ENCODE results near the gene SNF8.

Gene SNF8

DNA sequence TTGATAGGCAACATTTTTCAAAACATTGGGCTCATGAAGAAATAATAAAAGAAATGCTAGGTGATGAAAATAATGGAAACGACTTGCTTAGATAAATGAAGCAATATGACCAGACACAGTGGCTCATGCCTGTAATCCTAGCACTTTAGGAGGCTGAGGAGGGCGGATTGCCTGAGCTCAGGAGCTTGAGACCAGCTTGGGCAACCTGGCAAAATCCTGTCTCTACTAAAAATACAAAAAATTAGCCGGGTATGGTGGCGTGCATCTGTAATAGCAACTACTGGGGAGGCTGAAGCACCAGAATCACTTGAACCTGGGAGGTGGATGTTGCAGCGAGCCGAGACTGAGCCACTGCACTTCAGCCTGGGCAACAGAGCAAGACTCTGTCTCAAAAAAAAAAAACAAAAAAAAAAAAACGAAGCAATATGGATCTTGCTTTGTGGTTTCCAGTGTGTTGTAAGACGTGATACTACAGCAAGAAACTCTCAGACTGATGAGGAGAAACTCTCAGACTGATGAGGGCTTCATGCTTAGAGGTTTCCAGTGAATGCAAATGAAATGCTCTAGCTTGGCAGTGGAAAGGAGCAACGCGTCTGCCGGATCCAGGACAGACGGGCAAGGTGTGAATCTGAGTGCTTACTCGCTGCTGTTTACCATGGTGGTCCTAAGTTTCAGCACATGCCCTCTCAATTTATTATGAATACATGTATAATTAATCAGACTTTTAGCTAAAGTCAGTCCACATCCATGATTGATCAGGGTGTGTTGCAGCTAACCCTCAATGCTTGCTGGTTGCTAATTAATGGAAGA is 41.0 kb upstream of the SNF8 start:
- peaks cover 0 to 5% (median 0%) of the 10 kb centered on the region in 5 experiments for H3K9me3 ChIP-seq (ENCODE audit: control extremely low read depth in 1 of 5, control insufficient read depth in 4 of 5, insufficient read depth in 2 of 5, low read depth in 1 of 5, low read length in 4 of 5)
- ChIA-PET CTCF (no interaction called here), POLR2A (no interaction called here)
- no peak overlapping the region for H3K4me3 ChIP-seq (ENCODE audit: control insufficient read depth in 1 of 7, extremely low read depth in 1 of 7, insufficient read depth in 4 of 7, low read depth in 2 of 7, low read length in 6 of 7)
- H3K27me3 ChIP-seq (replicated peaks in 2 of 5; ENCODE audit: control insufficient read depth in 4 of 5, insufficient read depth in 5 of 5, low read length in 4 of 5), result peaks cover 2 to 45% (median 18%) of the 10 kb centered on the region in 5 experiments
- H3K4me1 ChIP-seq (ENCODE audit: control extremely low read depth in 1 of 4, control insufficient read depth in 4 of 4, insufficient read depth in 4 of 4, low read length in 3 of 4), result no peaks in the 10 kb centered on the region
- DNase-seq, result no peak
- H3K27ac ChIP-seq (ENCODE audit: insufficient read depth in 1 of 2, low read depth in 1 of 2, low read length in 2 of 2, poor library complexity in 1 of 2, severe bottlenecking in 2 of 2), result no peak overlapping the region
- 89% methylated on average over 8 of the region's 13 CpGs for WGBS (ENCODE audit: insufficient coverage)
- H3K36me3 ChIP-seq (ENCODE audit: control insufficient read depth in 4 of 4, insufficient read depth in 4 of 4, low read length in 3 of 4), result no peaks in the 10 kb centered on the region

DNA sequence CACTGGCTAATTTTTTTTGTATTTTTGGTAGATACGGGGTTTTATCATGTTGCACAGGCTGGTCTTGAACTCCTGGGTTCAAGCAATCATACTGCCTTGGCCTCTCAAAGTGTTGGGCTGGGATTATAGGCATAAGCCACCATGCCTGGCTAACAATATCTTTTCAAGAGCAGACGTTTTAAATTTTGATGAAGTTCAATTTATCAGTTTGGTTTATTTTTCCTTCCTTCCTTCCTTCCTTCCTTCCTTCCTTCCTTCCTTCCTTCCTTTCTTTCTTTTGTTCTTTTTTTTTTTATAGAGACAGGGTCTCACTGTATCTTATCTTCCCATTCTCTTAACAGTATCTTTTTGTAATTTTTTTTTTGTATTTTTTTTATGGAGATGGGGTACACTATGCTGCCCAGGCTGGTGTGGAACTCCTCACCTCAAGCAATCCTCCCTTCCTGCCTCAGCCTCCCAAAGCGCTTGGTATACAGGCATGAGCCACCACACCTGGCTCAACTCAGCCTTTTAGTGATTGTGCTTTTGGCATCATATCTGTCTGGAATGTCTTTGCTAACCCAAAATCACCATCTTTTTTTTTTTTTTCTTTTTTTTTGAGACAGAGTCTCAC is 37.4 kb upstream of the SNF8 start:
- Histone ChIP-seq H3K27ac (ENCODE audit: insufficient read depth in 1 of 2, low read depth in 1 of 2, low read length in 2 of 2, poor library complexity in 1 of 2, severe bottlenecking in 2 of 2) (no peak overlapping the region), H3K27me3 (replicated peaks in 2 of 5; ENCODE audit: control insufficient read depth in 4 of 5, insufficient read depth in 5 of 5, low read length in 4 of 5) (peaks cover 0 to 23% (median 8%) of the 10 kb centered on the region in 5 experiments), H3K9me3 (ENCODE audit: control extremely low read depth in 1 of 5, control insufficient read depth in 4 of 5, insufficient read depth in 2 of 5, low read depth in 1 of 5, low read length in 4 of 5) (peaks cover 0 to 5% (median 0%) of the 10 kb centered on the region in 5 experiments), H3K36me3 (ENCODE audit: control insufficient read depth in 4 of 4, insufficient read depth in 4 of 4, low read length in 3 of 4) (no peaks in the 10 kb centered on the region), H3K4me3 (ENCODE audit: control insufficient read depth in 1 of 7, extremely low read depth in 1 of 7, insufficient read depth in 4 of 7, low read depth in 2 of 7, low read length in 6 of 7) (no peak overlapping the region), H3K4me1 (ENCODE audit: control extremely low read depth in 1 of 4, control insufficient read depth in 4 of 4, insufficient read depth in 4 of 4, low read length in 3 of 4) (no peaks in the 10 kb centered on the region)
- POLR2A ChIA-PET, result no interaction called here
- WGBS (ENCODE audit: insufficient coverage), result 100% methylated on average over 2 of the region's 3 CpGs
- CTCF ChIA-PET, result no interaction called here
- DNase-seq, result no peak

DNA sequence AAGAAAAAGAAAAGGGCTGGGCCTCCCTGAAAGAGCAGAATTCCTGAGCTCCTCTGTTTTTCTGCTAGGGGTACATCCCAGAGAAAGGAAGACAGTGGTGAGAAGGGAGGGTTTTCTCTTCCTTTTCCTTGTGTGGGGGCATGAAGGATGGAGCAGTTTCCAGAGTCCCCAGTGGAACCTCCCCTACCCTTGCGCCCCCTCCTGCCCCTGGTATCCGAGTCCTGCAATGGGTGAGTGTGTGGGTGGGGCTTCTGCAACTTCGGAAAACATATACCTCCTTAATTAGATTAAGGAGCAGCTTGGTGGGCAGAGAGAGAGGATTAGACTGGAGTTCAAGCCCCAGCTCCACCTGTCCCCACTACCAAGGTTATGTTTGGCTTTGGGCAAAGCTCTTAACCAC is 29.2 kb upstream of the SNF8 start:
- CTCF ChIA-PET, result interaction anchor here (0.9 kb wide), 1 partner anchor 10 kb away, joined by 3 read pairs; no protein-coding TSS in a partner anchor
- POLR2A ChIA-PET, result no interaction called here

DNA sequence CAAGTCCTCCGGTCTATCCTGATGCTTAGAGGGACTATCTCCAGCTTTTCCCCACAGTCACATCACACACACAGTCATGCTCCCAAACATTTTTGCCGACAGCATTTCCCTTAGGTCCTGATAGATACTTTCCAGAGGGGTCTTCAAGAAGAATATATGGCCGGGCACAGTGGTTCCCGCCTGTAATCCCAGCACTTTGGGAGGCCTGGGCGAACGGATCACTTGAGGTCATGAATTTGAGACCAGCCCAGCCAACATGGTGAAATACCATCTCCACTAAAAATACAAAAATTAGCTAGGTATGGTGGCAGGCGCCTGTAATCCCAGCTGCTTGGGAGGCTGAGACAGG is 28.1 kb upstream of the SNF8 start:
- Histone ChIP-seq H3K9me3 (ENCODE audit: control extremely low read depth in 1 of 5, control insufficient read depth in 4 of 5, insufficient read depth in 2 of 5, low read depth in 1 of 5, low read length in 4 of 5) (no peaks in the 10 kb centered on the region), H3K27me3 (replicated peaks in 2 of 5; ENCODE audit: control insufficient read depth in 4 of 5, insufficient read depth in 5 of 5, low read length in 4 of 5) (peaks cover 0 to 63% (median 10%) of the 10 kb centered on the region in 5 experiments), H3K4me3 (ENCODE audit: control insufficient read depth in 1 of 7, extremely low read depth in 1 of 7, insufficient read depth in 4 of 7, low read depth in 2 of 7, low read length in 6 of 7) (no peak overlapping the region), H3K4me1 (ENCODE audit: control extremely low read depth in 1 of 4, control insufficient read depth in 4 of 4, insufficient read depth in 4 of 4, low read length in 3 of 4) (no peaks in the 10 kb centered on the region), H3K27ac (ENCODE audit: insufficient read depth in 1 of 2, low read depth in 1 of 2, low read length in 2 of 2, poor library complexity in 1 of 2, severe bottlenecking in 2 of 2) (no peak overlapping the region), H3K36me3 (ENCODE audit: control insufficient read depth in 4 of 4, insufficient read depth in 4 of 4, low read length in 3 of 4) (no peaks in the 10 kb centered on the region)
- ChIA-PET CTCF (interaction anchor here (0.6 to 1.1 kb wide), 2 partner anchors 11 to 162 kb away, joined by 3 read pairs; no protein-coding TSS in a partner anchor), POLR2A (no interaction called here)
- DNase-seq, result no peak
- WGBS (ENCODE audit: insufficient coverage), result 67% methylated on average over 3 of the region's 7 CpGs

More for the DNA sequence above, 29.2 kb upstream of the SNF8 start:
- no peak for DNase-seq
- Histone ChIP-seq H3K27ac (ENCODE audit: insufficient read depth in 1 of 2, low read depth in 1 of 2, low read length in 2 of 2, poor library complexity in 1 of 2, severe bottlenecking in 2 of 2) (no peak overlapping the region), H3K4me3 (ENCODE audit: control insufficient read depth in 1 of 7, extremely low read depth in 1 of 7, insufficient read depth in 4 of 7, low read depth in 2 of 7, low read length in 6 of 7) (no peak overlapping the region), H3K27me3 (replicated peaks in 2 of 5; ENCODE audit: control insufficient read depth in 4 of 5, insufficient read depth in 5 of 5, low read length in 4 of 5) (peaks cover 0 to 54% (median 10%) of the 10 kb centered on the region in 5 experiments), H3K36me3 (ENCODE audit: control insufficient read depth in 4 of 4, insufficient read depth in 4 of 4, low read length in 3 of 4) (no peaks in the 10 kb centered on the region), H3K9me3 (ENCODE audit: control extremely low read depth in 1 of 5, control insufficient read depth in 4 of 5, insufficient read depth in 2 of 5, low read depth in 1 of 5, low read length in 4 of 5) (no peaks in the 10 kb centered on the region), H3K4me1 (ENCODE audit: control extremely low read depth in 1 of 4, control insufficient read depth in 4 of 4, insufficient read depth in 4 of 4, low read length in 3 of 4) (no peaks in the 10 kb centered on the region)
- no CpG with 5 or more reads among the region's 3 CpGs for WGBS (ENCODE audit: insufficient coverage)

DNA sequence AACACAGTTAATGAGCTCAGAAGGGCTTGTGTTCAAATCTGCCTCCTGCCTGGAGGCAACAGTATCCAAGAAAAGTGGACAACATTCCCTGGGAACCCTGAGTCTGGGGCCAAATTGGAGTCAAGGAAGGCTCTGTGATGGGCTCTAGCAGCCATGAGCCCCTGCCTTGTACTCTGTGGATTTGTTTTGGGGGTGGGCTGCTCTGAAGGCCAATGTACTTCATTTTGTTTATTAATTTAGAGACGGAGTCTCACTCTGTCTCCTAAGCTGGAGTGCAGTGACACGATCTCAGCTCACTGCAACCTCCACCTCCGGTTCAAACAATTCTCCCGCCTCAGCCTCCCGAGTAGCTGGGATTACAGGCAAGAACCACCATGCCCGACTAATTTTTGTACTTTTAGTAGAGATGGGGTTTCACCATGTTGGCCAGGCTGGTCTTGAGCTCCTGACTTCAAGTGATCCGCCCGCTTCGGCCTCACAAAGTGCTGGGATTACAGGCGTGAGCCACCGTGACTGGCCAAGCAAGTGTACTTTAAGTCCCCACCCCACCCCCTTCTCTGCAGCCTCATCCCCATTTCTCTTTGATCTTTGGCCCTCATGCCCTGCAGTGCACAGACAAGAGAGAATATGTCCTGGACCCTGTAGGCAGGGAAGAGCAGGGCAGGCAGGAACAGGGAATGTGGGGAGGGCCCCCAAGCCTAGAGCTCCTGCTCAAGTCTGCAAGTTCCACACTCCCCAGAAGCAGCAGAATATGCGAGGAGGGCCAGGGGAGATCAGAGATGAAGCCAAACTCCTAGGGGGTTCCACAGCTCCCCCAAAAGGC is 26.4 kb upstream of the SNF8 start:
- H3K4me3 ChIP-seq (ENCODE audit: control insufficient read depth in 1 of 7, extremely low read depth in 1 of 7, insufficient read depth in 4 of 7, low read depth in 2 of 7, low read length in 6 of 7), result no peak overlapping the region
- H3K36me3 ChIP-seq (ENCODE audit: control insufficient read depth in 4 of 4, insufficient read depth in 4 of 4, low read length in 3 of 4), result no peaks in the 10 kb centered on the region
- no peak overlapping the region for H3K27ac ChIP-seq (ENCODE audit: insufficient read depth in 1 of 2, low read depth in 1 of 2, low read length in 2 of 2, poor library complexity in 1 of 2, severe bottlenecking in 2 of 2)
- H3K27me3 ChIP-seq (replicated peaks in 2 of 5; ENCODE audit: control insufficient read depth in 4 of 5, insufficient read depth in 5 of 5, low read length in 4 of 5), result peaks cover 0 to 68% (median 10%) of the 10 kb centered on the region in 5 experiments
- ChIA-PET POLR2A (interaction anchor here (1.4 kb wide), 1 partner anchor 20 kb away, joined by 4 read pairs; no protein-coding TSS in a partner anchor), CTCF (no interaction called here)
- H3K9me3 ChIP-seq (ENCODE audit: control extremely low read depth in 1 of 5, control insufficient read depth in 4 of 5, insufficient read depth in 2 of 5, low read depth in 1 of 5, low read length in 4 of 5), result no peaks in the 10 kb centered on the region
- H3K4me1 ChIP-seq (ENCODE audit: control extremely low read depth in 1 of 4, control insufficient read depth in 4 of 4, insufficient read depth in 4 of 4, low read length in 3 of 4), result no peaks in the 10 kb centered on the region
- DNase-seq, result no peak
- WGBS (ENCODE audit: insufficient coverage), result 95% methylated on average over 6 of the region's 12 CpGs

DNA sequence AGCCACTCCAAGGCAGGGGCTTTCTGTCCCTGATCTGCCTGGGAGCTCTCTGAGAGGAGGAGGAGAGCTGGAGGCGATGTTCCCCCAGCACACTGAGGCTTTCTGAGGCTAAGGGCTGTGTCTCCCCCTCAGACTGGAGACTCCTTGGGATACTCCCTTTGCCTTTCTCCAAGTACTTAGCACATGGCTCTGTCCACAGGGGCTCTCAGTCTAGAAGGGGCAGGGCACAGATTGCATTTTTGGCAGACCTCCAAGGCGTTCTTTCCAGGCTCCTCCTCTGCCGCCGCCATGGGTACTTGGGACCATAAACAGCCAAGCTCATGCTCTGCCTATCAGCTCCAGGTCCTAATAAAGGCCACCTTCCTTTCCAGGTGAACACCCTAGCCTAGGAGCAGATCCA is 25.6 kb upstream of the SNF8 start:
- H3K27ac ChIP-seq (ENCODE audit: insufficient read depth in 1 of 2, low read depth in 1 of 2, low read length in 2 of 2, poor library complexity in 1 of 2, severe bottlenecking in 2 of 2), result no peak overlapping the region
- DNase-seq, result no peak
- no peaks in the 10 kb centered on the region for H3K36me3 ChIP-seq (ENCODE audit: control insufficient read depth in 4 of 4, insufficient read depth in 4 of 4, low read length in 3 of 4)
- peaks cover 0 to 64% (median 10%) of the 10 kb centered on the region in 5 experiments for H3K27me3 ChIP-seq (replicated peaks in 2 of 5; ENCODE audit: control insufficient read depth in 4 of 5, insufficient read depth in 5 of 5, low read length in 4 of 5)
- ChIA-PET CTCF (interaction anchor here (0.6 kb wide), 2 partner anchors 913 to 1270 kb away, joined by 3 read pairs; no protein-coding TSS in a partner anchor), POLR2A (interaction anchor here (1.4 kb wide), 1 partner anchor 20 kb away, joined by 4 read pairs; no protein-coding TSS in a partner anchor)
- H3K4me1 ChIP-seq (ENCODE audit: control extremely low read depth in 1 of 4, control insufficient read depth in 4 of 4, insufficient read depth in 4 of 4, low read length in 3 of 4), result no peaks in the 10 kb centered on the region
- WGBS (ENCODE audit: insufficient coverage), result 70% methylated on average over 4 of the region's 4 CpGs
- H3K9me3 ChIP-seq (ENCODE audit: control extremely low read depth in 1 of 5, control insufficient read depth in 4 of 5, insufficient read depth in 2 of 5, low read depth in 1 of 5, low read length in 4 of 5), result no peaks in the 10 kb centered on the region
- no peak overlapping the region for H3K4me3 ChIP-seq (ENCODE audit: control insufficient read depth in 1 of 7, extremely low read depth in 1 of 7, insufficient read depth in 4 of 7, low read depth in 2 of 7, low read length in 6 of 7)
